Keratinocyte (primary cell): ENCODE measurements around the gene SH3PXD2A. TPM values are rescaled to one million over a fixed set of nuclear protein-coding genes. Genes with fewer than 3 reads are reported as not detected.

Source experiments
- DNase-seq: peaks from one replicate; pipeline ENCODE4 v3.0.0-alpha.2; 2011; ENCODE audit warnings: low read depth, missing footprints, low spot score
- FAIRE-seq: peaks from 2 replicates; lab custom pipeline; 2011; peaks lifted over from hg19 to GRCh38; lab: Jason Lieb, UNC
- H2AFZ ChIP-seq: 2 replicates; pipeline ENCODE4 v1.6.0; 2012; ENCODE audit warnings: low read length, control low read depth, inconsistent platforms; ENCODE audit not compliant: control insufficient read depth
- H3K27ac ChIP-seq: 2 replicates; pipeline ENCODE4 v1.5.1; 2011; ENCODE audit warnings: low read length; ENCODE audit not compliant: control insufficient read depth, insufficient read depth
- H3K27me3 ChIP-seq: 3 replicates; pipeline ENCODE4 v1.6.0; 2011; ENCODE audit warnings: low read length; ENCODE audit not compliant: control insufficient read depth, insufficient read depth; ENCODE audit errors: extremely low read depth
- H3K36me3 ChIP-seq, 2 experiments: 2 replicates in 1 of 2; 3 replicates in 1 of 2; pipeline ENCODE4 v1.5.1; 2011; ENCODE audit warnings: low read length in 2 of 2, mild to moderate bottlenecking in 1 of 2; ENCODE audit not compliant: control insufficient read depth in 2 of 2, insufficient read depth in 2 of 2; ENCODE audit errors: extremely low read depth in 1 of 2
- H3K4me1 ChIP-seq: 3 replicates; pipeline ENCODE4 v1.5.1; 2011; ENCODE audit warnings: low read length; ENCODE audit not compliant: control insufficient read depth, insufficient read depth; ENCODE audit errors: extremely low read depth
- H3K4me2 ChIP-seq: 3 replicates; pipeline ENCODE4 v1.6.0; 2011; ENCODE audit warnings: low read depth, low read length; ENCODE audit not compliant: control insufficient read depth, insufficient read depth; ENCODE audit errors: extremely low read depth
- H3K4me3 ChIP-seq, 3 experiments: fragments of 200-600 bp in 1 of 3; sonication (generic) in 1 of 3; 2 replicates in 2 of 3; 3 replicates in 1 of 3; pipeline ENCODE4 v1.5.1; 2011 to 2016; ENCODE audit warnings: low read length in 3 of 3, mild to moderate bottlenecking in 3 of 3, control low read depth in 2 of 3, inconsistent platforms in 1 of 3, low read depth in 1 of 3, mixed read lengths in 1 of 3, mixed run types in 1 of 3, moderate library complexity in 1 of 3; ENCODE audit not compliant: control insufficient read depth in 2 of 3, insufficient read depth in 2 of 3; ENCODE audit errors: extremely low read depth in 1 of 3
- H3K79me2 ChIP-seq: 2 replicates; pipeline ENCODE4 v1.6.0; 2012; ENCODE audit warnings: low read length; ENCODE audit not compliant: control insufficient read depth, insufficient read depth
- H3K9ac ChIP-seq: 3 replicates; pipeline ENCODE4 v1.6.0; 2011; ENCODE audit warnings: low read length; ENCODE audit not compliant: control insufficient read depth, insufficient read depth; ENCODE audit errors: extremely low read depth
- H3K9me1 ChIP-seq: 3 replicates; pipeline ENCODE4 v1.6.0; 2011; ENCODE audit warnings: low read length; ENCODE audit not compliant: control insufficient read depth, insufficient read depth; ENCODE audit errors: extremely low read depth
- H3K9me3 ChIP-seq: 2 replicates; pipeline ENCODE4 v1.5.1; 2012; ENCODE audit warnings: low read depth, low read length; ENCODE audit not compliant: control insufficient read depth
- H4K20me1 ChIP-seq: 3 replicates; pipeline ENCODE4 v1.6.0; 2011; ENCODE audit warnings: low read length; ENCODE audit not compliant: control insufficient read depth, insufficient read depth; ENCODE audit errors: extremely low read depth
- CTCF ChIP-seq, 3 experiments: IDR thresholded peaks in 1 of 3; conservative IDR thresholded peaks in 1 of 3; optimal IDR thresholded peaks in 1 of 3; 2 replicates in 2 of 3; 3 replicates in 1 of 3; pipeline versions ENCODE3 to v1.5.1; 2011; ENCODE audit warnings: low read length in 3 of 3, mild to moderate bottlenecking in 3 of 3, moderate library complexity in 2 of 3, control low read depth in 1 of 3, inconsistent platforms in 1 of 3; ENCODE audit not compliant: insufficient read depth in 2 of 3; ENCODE audit errors: extremely low read depth in 1 of 3
- EZH2 ChIP-seq: IDR thresholded peaks from one replicate; pipeline ENCODE4 v1.6.1; 2012; ENCODE audit warnings: inconsistent platforms, mild to moderate bottlenecking, low read length, moderate library complexity
- dilution Hi-C: fragments of 300-500 bp; cut with MboI; formaldehyde crosslinking; loops from one replicate; pipeline ENCODE4 v1.7.0; 2020; ENCODE audit warnings: low sequenced_read_pairs; ENCODE audit not compliant: extremely low pct_ligation_motif_present
- polyA plus RNA-seq, 5 experiments: library from polyadenylated mRNA; depleted of rRNA in 3 of 5; stranded (reverse) in 3 of 5; stranded (forward) in 1 of 5; unstranded in 1 of 5; fragments of >200 nt; gene quantifications; 1 replicate in 1 of 5; 2 replicates in 3 of 5; 3 replicates in 1 of 5; pipeline versions ENCODE4 v1.2.1 to v1.2.3, GENCODE V29; 2011 to 2012; ENCODE audit warnings: missing spikeins in 2 of 5, low read depth in 1 of 5, low replicate concordance in 1 of 5

Gene SH3PXD2A
- polyA plus RNA-seq, 1 donor (not counting 4 experiments of a cell fraction or from before 2014, with no cell fraction given) = 33.9 TPM

GRCh38 chr10:103627893-103628292 is 227.5 kb downstream of the SH3PXD2A start:
- no peaks in the 10 kb centered on the region for H3K9me1 ChIP-seq
- DNase-seq (no peak), FAIRE-seq (no peak)
- no peak overlapping the region for H2AFZ ChIP-seq
- H3K4me2 ChIP-seq = no peak overlapping the region
- H3K27me3 ChIP-seq = no peaks in the 10 kb centered on the region
- dilution Hi-C loops = no loop called here
- no peak overlapping the region for H3K27ac ChIP-seq
- H4K20me1 ChIP-seq = peaks cover 10% of the 10 kb centered on the region
- H3K36me3 ChIP-seq = peaks cover 50 to 72% of the 10 kb centered on the region in 2 experiments
- H3K4me3 ChIP-seq = no peak overlapping the region
- peaks cover 5% of the 10 kb centered on the region for H3K79me2 ChIP-seq
- TF ChIP-seq CTCF (optimal IDR thresholded peaks at IDR 0.05 in 1 of 3, IDR thresholded peaks at IDR 0.05 in 1 of 3, conservative IDR thresholded peaks at IDR 0.05 in 1 of 3; ENCODE audit: extremely low read depth in 1 of 3, insufficient read depth in 2 of 3, low read length in 3 of 3) (no peak), EZH2 (no peak)
- no peaks in the 10 kb centered on the region for H3K4me1 ChIP-seq
- no peak overlapping the region for H3K9ac ChIP-seq
- H3K9me3 ChIP-seq = no peaks in the 10 kb centered on the region

DNA sequence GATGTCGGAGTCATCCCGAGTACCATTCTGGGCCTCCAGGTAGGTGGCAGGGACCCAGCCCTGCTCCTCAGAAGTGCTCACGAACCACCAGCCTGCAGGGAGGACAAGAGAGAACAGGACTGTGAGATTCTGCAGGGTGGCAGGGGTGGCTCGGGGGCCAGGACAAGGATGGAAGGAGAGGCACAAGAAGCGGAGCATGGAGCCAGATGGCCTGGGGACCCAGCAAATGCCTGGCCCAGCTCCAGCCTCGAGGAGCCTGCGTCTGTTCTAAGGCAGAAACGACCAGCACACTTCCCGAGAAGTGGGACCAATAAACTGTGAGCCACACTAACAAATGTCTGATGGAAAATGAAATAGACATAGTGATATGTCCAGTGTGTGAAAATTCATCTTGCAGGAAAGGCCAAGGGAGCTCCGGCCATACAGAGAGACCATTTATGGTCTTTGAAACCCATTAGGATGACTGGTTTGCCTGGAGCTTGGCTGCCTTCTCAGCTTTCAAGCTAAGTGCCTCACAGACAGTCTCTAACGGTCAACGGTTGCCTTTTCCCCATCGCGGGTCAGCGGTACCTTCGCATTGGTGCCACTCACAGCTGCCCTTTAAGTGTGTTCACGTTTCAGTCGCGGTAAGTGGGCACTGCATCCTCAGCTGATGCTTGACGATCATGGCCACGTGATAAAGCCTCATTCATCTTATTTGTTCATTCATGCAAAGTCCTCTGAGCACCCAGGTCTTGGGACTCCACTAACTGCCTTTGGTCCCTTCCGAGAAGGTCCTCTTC is 228.1 kb downstream of the SH3PXD2A start:
- Histone ChIP-seq H3K36me3 (peaks cover 50 to 76% of the 10 kb centered on the region in 2 experiments), H3K79me2 (peaks cover 5% of the 10 kb centered on the region), H3K9me3 (no peaks in the 10 kb centered on the region), H3K9ac (no peak overlapping the region), H3K9me1 (no peaks in the 10 kb centered on the region), H4K20me1 (peaks cover 10% of the 10 kb centered on the region), H3K27ac (no peak overlapping the region), H3K4me2 (no peak overlapping the region), H2AFZ (no peak overlapping the region), H3K4me1 (no peaks in the 10 kb centered on the region), H3K4me3 (no peak overlapping the region), H3K27me3 (no peaks in the 10 kb centered on the region)
- dilution Hi-C loops = no loop called here
- no peak for DNase-seq
- TF ChIP-seq CTCF (optimal IDR thresholded peaks at IDR 0.05 in 1 of 3, IDR thresholded peaks at IDR 0.05 in 1 of 3, conservative IDR thresholded peaks at IDR 0.05 in 1 of 3; ENCODE audit: extremely low read depth in 1 of 3, insufficient read depth in 2 of 3, low read length in 3 of 3) (no peak), EZH2 (no peak)
- no peak for FAIRE-seq
